HepG2 (cell line): ENCODE measurements around the gene GALNT18. TPM values are rescaled to one million over a fixed set of nuclear protein-coding genes. Genes with fewer than 3 reads are reported as not detected.

ENCODE experiments used
- ATAC-seq: fragments of 200-7000 bp; cut with Tn5 transposase; 3 replicates; pipeline ENCODE4 v1.9.1; 2020; ENCODE audit warnings: mild to moderate bottlenecking, moderate library complexity
- BruUV-seq: library from RNA; stranded (reverse); fragments of 400-500 nt; replicated peaks from 2 replicates; lab custom pipeline; 2021; lab: Mats Ljungman, UMichigan
- CTCF ChIA-PET: fragments of 300-600 bp; formaldehyde crosslinking; extraction: SDS; loops from one replicate; lab custom pipeline; 2021; ENCODE audit warnings: low total read pairs, inconsistent platforms, low intra/inter-chr PET ratio; lab: Yijun Ruan, JAX
- POLR2A ChIA-PET: fragments of 350-600 bp; sonication (Branson Sonifier 250); formaldehyde crosslinking; loops from one replicate; lab custom pipeline; 2020; ENCODE audit warnings: antibody characterized with exemption, inconsistent platforms; lab: Yijun Ruan, JAX
- DNase-seq: peaks from one replicate; pipeline ENCODE4 v3.0.0-alpha.2; 2015; ENCODE audit warnings: low spot score
- FAIRE-seq: peaks from 3 replicates; lab custom pipeline; 2011; peaks lifted over from hg19 to GRCh38; lab: Jason Lieb, UNC
- H2AFZ ChIP-seq: one replicate; pipeline ENCODE4 v1.6.1; 2011; ENCODE audit warnings: low read length, inconsistent platforms
- H3K27ac ChIP-seq: fragments of 300-600 bp; 3 replicates; pipeline ENCODE4 v1.8.0; 2011; ENCODE audit warnings: mixed run types, mild to moderate bottlenecking, mixed read lengths, low read length, inconsistent platforms; ENCODE audit not compliant: insufficient read depth; ENCODE audit errors: extremely low read length
- H3K27me3 ChIP-seq, 2 experiments: fragments of 200-600 bp in 1 of 2; 2 replicates in 1 of 2; 3 replicates in 1 of 2; pipeline versions ENCODE4 v1.6.0 to v1.8.0; 2011; ENCODE audit warnings: low read length in 2 of 2, mild to moderate bottlenecking in 2 of 2, moderate library complexity in 2 of 2, inconsistent platforms in 1 of 2; ENCODE audit not compliant: insufficient read depth in 2 of 2, control insufficient read depth in 1 of 2
- H3K36me3 ChIP-seq, 2 experiments: fragments of 200-600 bp in 1 of 2; replicated peaks in 1 of 2; 2 replicates in 1 of 2; 3 replicates in 1 of 2; pipeline versions ENCODE4 v1.5.1 to v1.8.0; 2011; ENCODE audit warnings: low read length in 2 of 2, inconsistent platforms in 1 of 2; ENCODE audit not compliant: insufficient read depth in 2 of 2, control insufficient read depth in 1 of 2
- H3K4me1 ChIP-seq: 2 replicates; pipeline ENCODE4 v1.5.1; 2012; ENCODE audit warnings: low read length, inconsistent platforms; ENCODE audit not compliant: insufficient read depth
- H3K4me2 ChIP-seq: 2 replicates; pipeline ENCODE4 v1.6.0; 2011; ENCODE audit warnings: low read depth, low read length, inconsistent platforms
- H3K4me3 ChIP-seq, 3 experiments: fragments of 200-600 bp in 1 of 3; sonication (generic), shearing (Covaris generic) in 1 of 3; replicated peaks in 1 of 3; 2 replicates each; pipeline ENCODE4 v1.5.1; 2011 to 2016; ENCODE audit warnings: low read length in 3 of 3, inconsistent platforms in 2 of 3, low read depth in 2 of 3, mild to moderate bottlenecking in 2 of 3, control low read depth in 1 of 3, mixed read lengths in 1 of 3; ENCODE audit not compliant: insufficient read depth in 1 of 3
- H3K79me2 ChIP-seq: one replicate; pipeline ENCODE4 v1.6.1; 2011; ENCODE audit warnings: low read length, inconsistent platforms; ENCODE audit not compliant: insufficient read depth
- H3K9ac ChIP-seq: 2 replicates; pipeline ENCODE4 v1.6.0; 2011; ENCODE audit warnings: mild to moderate bottlenecking, low read depth, low read length, inconsistent platforms; ENCODE audit not compliant: insufficient read depth
- H3K9me3 ChIP-seq: 2 replicates; pipeline ENCODE4 v1.5.1; 2012; ENCODE audit warnings: mild to moderate bottlenecking, low read length
- H4K20me1 ChIP-seq: 2 replicates; pipeline ENCODE4 v1.6.0; 2011; ENCODE audit warnings: inconsistent platforms, mild to moderate bottlenecking, low read length, moderate library complexity; ENCODE audit not compliant: insufficient read depth
- FOXP1 ChIP-seq, 2 experiments: fragments of 450-650 bp in 1 of 2; IDR thresholded peaks; 2 replicates each; pipeline ENCODE4 v1.6.1; 2017 to 2018; ENCODE audit warnings: antibody characterized with exemption in 1 of 2
- GABPB1 ChIP-seq: IDR thresholded peaks from 2 replicates; pipeline ENCODE4 v1.6.1; 2016; ENCODE audit warnings: mild to moderate bottlenecking, missing genetic modification reagents, moderate library complexity, missing compliant biosample characterization
- HOXD1 ChIP-seq: sonication (generic); formaldehyde crosslinking; IDR thresholded peaks from 2 replicates; pipeline ENCODE4 v1.5.0; 2020; ENCODE audit warnings: missing genetic modification reagents
- KDM4B ChIP-seq: sonication (generic); formaldehyde crosslinking; IDR thresholded peaks from 2 replicates; pipeline ENCODE4 v1.4.0; 2020; ENCODE audit warnings: missing genetic modification reagents
- KMT2A ChIP-seq: sonication (generic); formaldehyde crosslinking; IDR thresholded peaks from 2 replicates; pipeline ENCODE4 v1.4.0; 2020; ENCODE audit warnings: missing genetic modification reagents
- MYNN ChIP-seq: sonication (generic); formaldehyde crosslinking; IDR thresholded peaks from 2 replicates; pipeline ENCODE4 v1.4.0; 2020; ENCODE audit warnings: mild to moderate bottlenecking, low read depth, missing genetic modification reagents
- NFATC3 ChIP-seq: sonication (generic); formaldehyde crosslinking; IDR thresholded peaks from 2 replicates; pipeline ENCODE4 v1.5.1; 2020; ENCODE audit warnings: mild to moderate bottlenecking, missing genetic modification reagents
- NFKBIZ ChIP-seq: IDR thresholded peaks from 2 replicates; pipeline ENCODE4 v1.6.1; 2018; ENCODE audit warnings: missing genetic modification reagents, missing compliant biosample characterization
- PITX1 ChIP-seq: sonication (generic); formaldehyde crosslinking; IDR thresholded peaks from 2 replicates; pipeline ENCODE4 v1.5.1; 2020; ENCODE audit warnings: mild to moderate bottlenecking, missing genetic modification reagents
- SRSF1 ChIP-seq: fragments of 200-400 bp; formaldehyde crosslinking; optimal IDR thresholded peaks from 2 replicates; pipeline ENCODE3; 2017; ENCODE audit warnings: mild to moderate bottlenecking, low read depth, low read length, moderate library complexity
- TOE1 ChIP-seq: sonication (generic); formaldehyde crosslinking; IDR thresholded peaks from 2 replicates; pipeline ENCODE4 v1.4.0; 2020; ENCODE audit warnings: mild to moderate bottlenecking, missing genetic modification reagents
- YEATS2 ChIP-seq: sonication (generic); formaldehyde crosslinking; IDR thresholded peaks from 2 replicates; pipeline ENCODE4 v1.4.0; 2020; ENCODE audit warnings: missing genetic modification reagents, borderline replicate concordance
- ZBTB1 ChIP-seq: sonication (generic); formaldehyde crosslinking; IDR thresholded peaks from 2 replicates; pipeline ENCODE4 v1.4.0; 2020; ENCODE audit warnings: missing genetic modification reagents, borderline replicate concordance
- ZFP37 ChIP-seq: sonication (generic); formaldehyde crosslinking; IDR thresholded peaks from 2 replicates; pipeline ENCODE4 v1.4.0; 2020; ENCODE audit warnings: missing genetic modification reagents, borderline replicate concordance
- ZNF337 ChIP-seq: sonication (generic); formaldehyde crosslinking; IDR thresholded peaks from 2 replicates; pipeline ENCODE4 v1.5.1; 2020; ENCODE audit warnings: missing genetic modification reagents, low read depth, mild to moderate bottlenecking, borderline replicate concordance
- ZNF616 ChIP-seq: sonication (generic); formaldehyde crosslinking; IDR thresholded peaks from 2 replicates; pipeline ENCODE4 v1.5.0; 2020; ENCODE audit warnings: low read depth, mild to moderate bottlenecking, missing genetic modification reagents
- ZNF761 ChIP-seq: sonication (generic); formaldehyde crosslinking; conservative IDR thresholded peaks from 2 replicates; pipeline ENCODE4 v1.4.0; 2020; ENCODE audit warnings: mild to moderate bottlenecking, missing genetic modification reagents
- ZSCAN29 ChIP-seq: sonication (generic); formaldehyde crosslinking; conservative IDR thresholded peaks from 2 replicates; pipeline ENCODE4 v1.4.0; 2020; ENCODE audit warnings: mild to moderate bottlenecking, missing genetic modification reagents
- WGBS: methylation state at CpG from one replicate; pipeline ENCODE4 v1.1.6; 2017; ENCODE audit warnings: low lambda C conversion rate; 5-methylcytosine and 5-hydroxymethylcytosine counted together
- in situ Hi-C: cut with HindIII; loops from 2 replicates; pipeline ENCODE4 v1.10.0; 2017; ENCODE audit warnings: low pct_unique_long_range_greater_than_20kb; ENCODE audit not compliant: extremely low pct_ligation_motif_present
- intact Hi-C: fragments of 100-400 bp; cut with micrococcal nuclease; formaldehyde crosslinking; loops from one replicate; pipeline ENCODE4 v1.10.0; 2022; ENCODE audit not compliant: unreplicated experiment
- polyA plus RNA-seq, 8 experiments: library from polyadenylated mRNA; depleted of rRNA in 3 of 8; stranded (reverse) in 7 of 8; unstranded in 1 of 8; fragments of >200 nt; fragmentation: Illumina TruSeq in 4 of 8; extraction: Trizol in 4 of 8; gene quantifications; 2 replicates each; pipeline versions ENCODE4 v1.2.1 to v1.2.3, GENCODE V29; 2011 to 2016; ENCODE audit warnings: low read depth in 4 of 8, missing spikeins in 1 of 8, mixed read lengths in 1 of 8; ENCODE audit not compliant: insufficient read depth in 1 of 8
- total RNA-seq, 5 experiments: library from RNA; depleted of rRNA; stranded (reverse); fragments of >200 nt; fragmentation: Illumina TruSeq; extraction: Trizol; gene quantifications; 2 replicates each; pipeline ENCODE4 v1.2.3, GENCODE V29; 2016; ENCODE audit warnings: low read depth in 1 of 5
- TF ChIP-seq, protein P1 (sequence below): sonication (generic); formaldehyde crosslinking; IDR thresholded peaks from 2 replicates; pipeline ENCODE4 v1.4.0; 2020; ENCODE audit warnings: mild to moderate bottlenecking, low read depth, missing genetic modification reagents
- TF ChIP-seq, protein P2 (sequence below): sonication (generic); formaldehyde crosslinking; IDR thresholded peaks from 2 replicates; pipeline ENCODE4 v1.4.0; 2020; ENCODE audit warnings: missing genetic modification reagents, mild to moderate bottlenecking, borderline replicate concordance

The GALNT18 gene
- total and polyA plus RNA-seq, 2 of the 13 experiments (the other 11 are each of a cell fraction or from before 2014, with no cell fraction given): 0.11 TPM; not detected in 1

DNA sequence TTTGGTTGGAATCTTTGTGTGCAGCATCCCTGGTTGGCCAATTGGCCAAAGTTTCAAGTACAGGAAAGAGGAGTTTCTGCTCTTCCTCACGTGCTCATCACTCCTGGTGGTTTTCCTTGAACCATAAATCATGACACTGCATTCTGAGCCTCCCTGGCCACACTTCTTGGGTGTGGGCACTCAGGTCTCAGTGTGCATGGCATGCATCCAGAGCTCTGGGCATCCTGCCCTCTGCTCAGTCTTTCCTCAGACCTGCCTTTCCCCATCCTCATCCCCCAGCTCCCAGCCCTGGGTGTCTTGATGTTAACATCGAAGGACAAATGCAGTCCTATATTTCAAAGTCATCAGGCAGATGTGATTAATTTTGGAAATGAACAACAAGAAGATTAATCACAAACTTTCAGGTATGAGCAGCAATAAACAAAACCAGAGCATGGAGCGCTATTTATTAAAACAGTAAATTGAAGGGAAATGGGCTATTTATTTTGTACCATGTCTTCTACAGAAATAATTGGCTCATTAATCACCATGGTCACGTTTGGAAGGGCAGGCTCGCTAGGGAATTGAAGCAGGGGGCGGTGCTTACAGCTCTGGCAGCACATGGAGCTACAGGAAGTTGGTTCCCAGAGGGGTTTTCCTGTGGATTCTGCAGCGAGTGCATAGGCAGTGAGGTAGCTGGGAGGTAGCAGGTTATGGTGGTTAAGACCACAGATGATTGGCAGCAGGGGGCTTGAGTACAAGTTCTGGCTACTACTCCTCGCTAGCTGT lies 358.4 kb downstream of the GALNT18 start (continued):
- TF ChIP-seq ZFP37 (CRISPR knock-in tag) (no peak), HOXD1 (no peak), ZSCAN29 (CRISPR knock-in tag) (no peak), MYNN (CRISPR knock-in tag) (no peak), FOXP1 (IDR thresholded peaks at IDR 0.05) (no peak), FOXP1 (CRISPR knock-in tag; IDR thresholded peaks at IDR 0.05) (no peak), SRSF1 (no peak), KDM4B (no peak), YEATS2 (CRISPR knock-in tag) (no peak), KMT2A (CRISPR knock-in tag) (no peak), PITX1 (CRISPR knock-in tag) (no peak)

DNA sequence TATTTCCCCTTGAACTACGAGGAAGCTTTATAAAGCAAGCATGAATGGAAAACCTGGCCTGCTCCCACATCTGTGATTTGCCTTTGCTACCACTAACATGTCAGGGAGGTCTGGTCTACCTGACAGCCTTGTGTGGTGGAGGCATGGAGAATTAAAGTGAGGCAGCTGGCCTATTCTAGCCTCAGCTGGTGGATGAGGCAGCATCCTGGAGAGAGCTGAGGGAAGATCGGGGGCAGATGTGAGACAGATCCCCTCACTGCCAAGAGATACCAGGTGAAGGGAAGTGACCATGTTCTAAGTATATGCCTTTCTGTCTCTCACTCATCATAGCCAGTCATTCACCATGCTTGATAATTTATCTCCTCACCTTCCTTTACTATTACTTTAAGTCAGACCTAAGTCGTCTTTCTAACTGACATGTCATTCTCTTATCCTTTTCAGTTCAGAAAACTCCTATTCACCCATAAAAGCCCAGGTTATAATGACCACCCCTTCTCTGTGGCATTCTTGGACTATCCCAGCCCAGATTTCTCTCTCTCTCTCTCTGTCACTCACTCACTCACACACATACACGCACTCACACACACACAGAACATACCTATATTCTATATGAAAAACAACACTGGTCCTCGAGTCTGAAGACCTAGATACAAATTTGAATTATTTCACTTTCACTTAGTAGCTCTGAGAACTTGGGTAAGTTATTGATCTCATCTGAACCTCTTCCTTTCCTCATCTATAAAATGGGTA lies 359.5 kb downstream of the GALNT18 start:
- no TSS peak for BruUV-seq
- H3K9ac ChIP-seq: no peak overlapping the region
- FAIRE-seq (no peak), ATAC-seq (no peak), DNase-seq (no peak)
- no peaks in the 10 kb centered on the region for H3K9me3 ChIP-seq
- H2AFZ ChIP-seq: no peak overlapping the region
- no peaks in the 10 kb centered on the region for H4K20me1 ChIP-seq
- H3K36me3 ChIP-seq: no peaks in the 10 kb centered on the region
- ChIA-PET CTCF (no interaction called here), POLR2A (no interaction called here)
- H3K27ac ChIP-seq: no peak overlapping the region
- H3K4me1 ChIP-seq: no peaks in the 10 kb centered on the region
- H3K79me2 ChIP-seq: no peaks in the 10 kb centered on the region
- no peak overlapping the region for H3K4me3 ChIP-seq
- H3K27me3 ChIP-seq: no peaks in the 10 kb centered on the region; a peak in 1 of 5 replicates
- H3K4me2 ChIP-seq: no peak overlapping the region
- WGBS: 2% methylated on average over 5 of the region's 5 CpGs
- in situ Hi-C loops (loop anchor here (10.0 kb wide), 1 partner anchor 238 kb away; no protein-coding TSS in a partner anchor), intact Hi-C loops (no loop called here)
- TF ChIP-seq FOXP1 (IDR thresholded peaks at IDR 0.05): no peak
- TF ChIP-seq FOXP1 (CRISPR knock-in tag; IDR thresholded peaks at IDR 0.05): no peak
- TF ChIP-seq, protein P1, sequence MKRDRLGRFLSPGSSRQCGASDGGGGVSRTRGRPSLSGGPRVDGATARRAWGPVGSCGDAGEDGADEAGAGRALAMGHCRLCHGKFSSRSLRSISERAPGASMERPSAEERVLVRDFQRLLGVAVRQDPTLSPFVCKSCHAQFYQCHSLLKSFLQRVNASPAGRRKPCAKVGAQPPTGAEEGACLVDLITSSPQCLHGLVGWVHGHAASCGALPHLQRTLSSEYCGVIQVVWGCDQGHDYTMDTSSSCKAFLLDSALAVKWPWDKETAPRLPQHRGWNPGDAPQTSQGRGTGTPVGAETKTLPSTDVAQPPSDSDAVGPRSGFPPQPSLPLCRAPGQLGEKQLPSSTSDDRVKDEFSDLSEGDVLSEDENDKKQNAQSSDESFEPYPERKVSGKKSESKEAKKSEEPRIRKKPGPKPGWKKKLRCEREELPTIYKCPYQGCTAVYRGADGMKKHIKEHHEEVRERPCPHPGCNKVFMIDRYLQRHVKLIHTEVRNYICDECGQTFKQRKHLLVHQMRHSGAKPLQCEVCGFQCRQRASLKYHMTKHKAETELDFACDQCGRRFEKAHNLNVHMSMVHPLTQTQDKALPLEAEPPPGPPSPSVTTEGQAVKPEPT (CRISPR knock-in tag): no peak
- TF ChIP-seq, protein P2, sequence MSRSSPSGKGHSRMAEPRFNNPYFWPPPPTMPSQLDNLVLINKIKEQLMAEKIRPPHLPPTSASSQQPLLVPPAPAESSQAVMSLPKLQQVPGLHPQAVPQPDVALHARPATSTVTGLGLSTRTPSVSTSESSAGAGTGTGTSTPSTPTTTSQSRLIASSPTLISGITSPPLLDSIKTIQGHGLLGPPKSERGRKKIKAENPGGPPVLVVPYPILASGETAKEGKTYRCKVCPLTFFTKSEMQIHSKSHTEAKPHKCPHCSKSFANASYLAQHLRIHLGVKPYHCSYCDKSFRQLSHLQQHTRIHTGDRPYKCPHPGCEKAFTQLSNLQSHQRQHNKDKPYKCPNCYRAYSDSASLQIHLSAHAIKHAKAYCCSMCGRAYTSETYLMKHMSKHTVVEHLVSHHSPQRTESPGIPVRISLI: no peak
- no peak for TF ChIP-seq NFKBIZ (CRISPR knock-in tag)
- TF ChIP-seq TOE1 (CRISPR knock-in tag): no peak
- no peak for TF ChIP-seq ZNF761 (CRISPR knock-in tag)
- TF ChIP-seq NFATC3: no peak
- no peak for TF ChIP-seq ZNF616 (CRISPR knock-in tag)
- no peak for TF ChIP-seq GABPB1 (CRISPR knock-in tag)
- TF ChIP-seq ZBTB1 (CRISPR knock-in tag): no peak
- no peak for TF ChIP-seq ZNF337 (CRISPR knock-in tag)
